ENCODE measurements around the gene PHACTR1.

DNA sequence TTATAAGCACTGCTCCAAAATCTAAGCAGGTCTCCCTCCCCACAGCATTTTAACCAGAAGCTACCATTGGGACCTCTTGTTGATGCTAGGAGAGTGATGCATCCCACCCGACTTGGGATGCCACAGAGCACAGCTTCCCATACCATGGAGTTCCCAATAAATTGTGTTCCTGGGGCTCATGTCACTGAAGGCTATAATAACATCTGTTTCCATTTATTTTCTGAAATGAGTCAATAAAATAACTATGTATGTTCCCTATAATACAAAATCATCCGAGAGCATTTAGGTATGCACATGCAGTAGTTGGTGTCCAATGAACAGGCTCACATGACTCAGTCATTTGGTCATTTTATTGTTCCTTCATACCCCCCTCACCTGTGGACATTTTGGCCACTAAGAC is 407.6 kb downstream of the PHACTR1 start:
- TF ChIP-seq, protein P1, sequence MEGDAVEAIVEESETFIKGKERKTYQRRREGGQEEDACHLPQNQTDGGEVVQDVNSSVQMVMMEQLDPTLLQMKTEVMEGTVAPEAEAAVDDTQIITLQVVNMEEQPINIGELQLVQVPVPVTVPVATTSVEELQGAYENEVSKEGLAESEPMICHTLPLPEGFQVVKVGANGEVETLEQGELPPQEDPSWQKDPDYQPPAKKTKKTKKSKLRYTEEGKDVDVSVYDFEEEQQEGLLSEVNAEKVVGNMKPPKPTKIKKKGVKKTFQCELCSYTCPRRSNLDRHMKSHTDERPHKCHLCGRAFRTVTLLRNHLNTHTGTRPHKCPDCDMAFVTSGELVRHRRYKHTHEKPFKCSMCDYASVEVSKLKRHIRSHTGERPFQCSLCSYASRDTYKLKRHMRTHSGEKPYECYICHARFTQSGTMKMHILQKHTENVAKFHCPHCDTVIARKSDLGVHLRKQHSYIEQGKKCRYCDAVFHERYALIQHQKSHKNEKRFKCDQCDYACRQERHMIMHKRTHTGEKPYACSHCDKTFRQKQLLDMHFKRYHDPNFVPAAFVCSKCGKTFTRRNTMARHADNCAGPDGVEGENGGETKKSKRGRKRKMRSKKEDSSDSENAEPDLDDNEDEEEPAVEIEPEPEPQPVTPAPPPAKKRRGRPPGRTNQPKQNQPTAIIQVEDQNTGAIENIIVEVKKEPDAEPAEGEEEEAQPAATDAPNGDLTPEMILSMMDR (IDR thresholded peaks at IDR 0.05), result no peak
- no peak for TF ChIP-seq POLR2A (IDR thresholded peaks at IDR 0.05)
- TF ChIP-seq POLR2AphosphoS5 (IDR thresholded peaks at IDR 0.05), result no peak

All from stomach (tissue), 4 donors.